Gastroesophageal sphincter (tissue), 4 donors: ENCODE results near the gene COMMD9. TPM values are rescaled to one million over a fixed set of nuclear protein-coding genes. Genes with fewer than 3 reads are reported as not detected.

ENCODE experiments used
- ATAC-seq: fragments of 150-250 bp; one replicate; pipeline ENCODE4 v1.9.1; 2016; ENCODE audit warnings: mild to moderate bottlenecking, moderate library complexity
- H3K27ac ChIP-seq, 4 donors: fragments of 200-600 bp; sonication (generic) in 3 of 4; 1 replicate in 3 of 4; 2 replicates in 1 of 4; pipeline ENCODE4 v1.5.1; 2016 to 2019
- H3K27me3 ChIP-seq: fragments of 200-600 bp; sonication (generic); one replicate; pipeline ENCODE4 v1.5.1; 2019
- H3K36me3 ChIP-seq, 2 donors: fragments of 200-600 bp; sonication (generic); one replicate each; pipeline ENCODE4 v1.5.1; 2019; ENCODE audit warnings: control low read depth in 1 of 2
- H3K4me1 ChIP-seq, 3 donors: fragments of 200-600 bp; sonication (generic); 1 replicate in 2 of 3; 2 replicates in 1 of 3; pipeline ENCODE4 v1.5.1; 2016 to 2019; ENCODE audit warnings: control low read depth in 2 of 3
- H3K4me3 ChIP-seq, 2 donors: fragments of 200-600 bp; sonication (generic); one replicate each; pipeline ENCODE4 v1.5.1; 2019; ENCODE audit warnings: mild to moderate bottlenecking in 1 of 2, moderate library complexity in 1 of 2
- H3K9me3 ChIP-seq, 3 donors: fragments of 200-600 bp; sonication (generic); one replicate each; pipeline ENCODE4 v1.5.1; 2017 to 2019; ENCODE audit warnings: control low read depth in 2 of 3
- EP300 ChIP-seq: sonication (generic); formaldehyde crosslinking; IDR thresholded peaks from one replicate; pipeline ENCODE4 v1.6.1; 2017; ENCODE audit warnings: antibody characterized with exemption, mild to moderate bottlenecking
- POLR2A ChIP-seq, 2 donors: fragments of 450-650 bp; IDR thresholded peaks; one replicate each; pipeline ENCODE4 v1.6.1; 2017; ENCODE audit warnings: antibody characterized with exemption in 2 of 2, mild to moderate bottlenecking in 2 of 2, moderate library complexity in 1 of 2
- POLR2AphosphoS5 ChIP-seq: sonication (generic); formaldehyde crosslinking; IDR thresholded peaks from one replicate; pipeline ENCODE4 v1.6.1; 2017; ENCODE audit warnings: antibody characterized with exemption
- WGBS, 2 donors: methylation state at CpG; one replicate each; pipeline ENCODE4 v1.1.5; 2018; ENCODE audit warnings: low coverage in 1 of 2; 5-methylcytosine and 5-hydroxymethylcytosine counted together
- total RNA-seq, 4 donors: library from RNA; depleted of rRNA; stranded (reverse); fragments of >200 nt; gene quantifications; one replicate each; pipeline ENCODE4 v1.1.0, GENCODE V29; 2016
- TF ChIP-seq, protein P1 (sequence below), 4 experiments: fragments of 200-600 bp in 2 of 4; fragments of 450-650 bp in 2 of 4; sonication (generic) in 1 of 4; IDR thresholded peaks; one replicate each; pipeline ENCODE4 v1.5.1; 2017 to 2019; ENCODE audit warnings: antibody characterized with exemption in 4 of 4, mild to moderate bottlenecking in 2 of 4, moderate library complexity in 2 of 4

COMMD9 gene
- total RNA-seq, 4 donors from 2014 or later, result 19.7 to 26.5 (median 25.5) TPM

DNA sequence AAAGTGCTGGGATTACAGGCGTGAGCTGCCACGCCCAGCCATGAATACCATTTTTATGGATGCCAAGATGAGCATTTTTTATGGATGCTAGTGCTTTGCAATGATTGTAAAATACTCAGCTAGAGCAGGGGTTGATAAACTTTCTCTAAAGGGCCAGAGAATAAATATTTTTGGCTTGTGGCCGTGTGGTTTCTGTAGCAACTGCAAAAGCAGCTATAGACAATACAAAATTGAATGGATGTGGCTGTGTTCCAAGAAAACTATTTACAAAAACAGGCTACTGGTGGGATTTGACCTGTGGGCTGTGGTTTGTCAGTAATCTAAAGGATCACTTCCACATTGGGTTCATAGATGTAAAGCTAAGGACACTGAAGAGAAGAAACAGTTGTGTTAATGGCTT lies 56.0 kb downstream of the COMMD9 start:
- Histone ChIP-seq H3K9me3 (no peaks in the 10 kb centered on the region), H3K4me3 (no peak overlapping the region), H3K4me1 (peaks cover 0 to 21% (median 0%) of the 10 kb centered on the region in 3 donors), H3K27ac (no peak overlapping the region), H3K36me3 (no peaks in the 10 kb centered on the region), H3K27me3 (no peaks in the 10 kb centered on the region)
- no peak for ATAC-seq
- WGBS, 2 donors, result 0 to 80% methylated on average over 1 of the region's 3 CpGs
- TF ChIP-seq EP300 (no peak), POLR2AphosphoS5 (no peak), POLR2A (IDR thresholded peaks at IDR 0.05) (no peak)
- TF ChIP-seq, protein P1, sequence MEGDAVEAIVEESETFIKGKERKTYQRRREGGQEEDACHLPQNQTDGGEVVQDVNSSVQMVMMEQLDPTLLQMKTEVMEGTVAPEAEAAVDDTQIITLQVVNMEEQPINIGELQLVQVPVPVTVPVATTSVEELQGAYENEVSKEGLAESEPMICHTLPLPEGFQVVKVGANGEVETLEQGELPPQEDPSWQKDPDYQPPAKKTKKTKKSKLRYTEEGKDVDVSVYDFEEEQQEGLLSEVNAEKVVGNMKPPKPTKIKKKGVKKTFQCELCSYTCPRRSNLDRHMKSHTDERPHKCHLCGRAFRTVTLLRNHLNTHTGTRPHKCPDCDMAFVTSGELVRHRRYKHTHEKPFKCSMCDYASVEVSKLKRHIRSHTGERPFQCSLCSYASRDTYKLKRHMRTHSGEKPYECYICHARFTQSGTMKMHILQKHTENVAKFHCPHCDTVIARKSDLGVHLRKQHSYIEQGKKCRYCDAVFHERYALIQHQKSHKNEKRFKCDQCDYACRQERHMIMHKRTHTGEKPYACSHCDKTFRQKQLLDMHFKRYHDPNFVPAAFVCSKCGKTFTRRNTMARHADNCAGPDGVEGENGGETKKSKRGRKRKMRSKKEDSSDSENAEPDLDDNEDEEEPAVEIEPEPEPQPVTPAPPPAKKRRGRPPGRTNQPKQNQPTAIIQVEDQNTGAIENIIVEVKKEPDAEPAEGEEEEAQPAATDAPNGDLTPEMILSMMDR (IDR thresholded peaks at IDR 0.05), result no peak

DNA sequence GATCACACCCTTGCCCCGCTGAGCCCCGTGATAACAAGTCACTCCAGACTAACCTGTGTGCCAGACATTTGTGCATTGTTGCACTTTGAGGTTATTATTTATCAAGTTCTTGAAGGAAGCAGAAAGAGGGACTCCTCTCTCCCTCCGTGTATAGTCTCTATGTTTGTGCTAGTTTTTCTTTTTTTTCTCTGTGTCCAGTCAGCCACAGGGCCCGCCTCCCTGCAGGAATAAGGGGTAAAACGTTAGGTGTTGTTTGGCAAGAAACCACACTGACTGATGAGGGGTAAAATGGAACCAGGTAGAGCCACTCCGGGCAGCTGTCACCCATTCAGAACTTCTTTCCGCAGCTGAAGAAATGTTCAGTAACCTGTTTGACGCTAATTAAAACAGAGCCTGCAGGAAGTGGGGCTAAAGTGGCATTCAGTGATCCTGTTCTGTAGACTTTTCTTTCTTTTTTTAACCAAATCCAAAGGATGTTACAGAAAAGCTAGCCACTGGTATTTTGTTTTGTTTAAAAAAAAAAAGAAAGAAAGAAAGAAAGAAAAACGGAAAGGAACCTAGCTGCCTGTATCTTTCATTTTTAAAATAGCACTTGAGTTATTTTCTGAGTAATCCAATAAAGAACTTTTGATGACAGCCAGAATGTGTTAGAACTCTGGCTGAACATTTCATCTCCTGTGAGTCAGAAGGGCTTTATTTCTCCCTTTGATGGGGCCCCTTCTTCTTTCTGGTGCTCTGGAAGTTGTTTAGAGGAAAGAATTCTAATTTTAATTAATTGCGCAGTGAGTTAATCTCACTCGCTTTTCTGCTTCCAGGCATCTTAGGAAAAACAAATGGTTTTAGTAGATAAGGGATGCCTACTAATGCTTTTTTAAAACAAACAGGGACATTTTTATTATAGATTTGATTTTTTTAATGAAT lies 58.2 kb downstream of the COMMD9 start:
- H3K27me3 ChIP-seq, result no peaks in the 10 kb centered on the region
- no peak for TF ChIP-seq EP300
- TF ChIP-seq, protein P1 (IDR thresholded peaks at IDR 0.05), result no peak
- no peak for TF ChIP-seq POLR2A (IDR thresholded peaks at IDR 0.05)
- peak; percentile 46 for TF ChIP-seq POLR2AphosphoS5
- no peak for ATAC-seq
- H3K27ac ChIP-seq, result peak overlapping the region in 1 of 4 donors; percentile 29
- H3K9me3 ChIP-seq, result no peaks in the 10 kb centered on the region
- no peak overlapping the region for H3K4me3 ChIP-seq
- 31 to 35% methylated on average over 9 to 10 of the region's 11 CpGs for WGBS, 2 donors
- no peaks in the 10 kb centered on the region for H3K36me3 ChIP-seq
- H3K4me1 ChIP-seq, result peaks cover 0 to 21% (median 0%) of the 10 kb centered on the region in 3 donors

DNA sequence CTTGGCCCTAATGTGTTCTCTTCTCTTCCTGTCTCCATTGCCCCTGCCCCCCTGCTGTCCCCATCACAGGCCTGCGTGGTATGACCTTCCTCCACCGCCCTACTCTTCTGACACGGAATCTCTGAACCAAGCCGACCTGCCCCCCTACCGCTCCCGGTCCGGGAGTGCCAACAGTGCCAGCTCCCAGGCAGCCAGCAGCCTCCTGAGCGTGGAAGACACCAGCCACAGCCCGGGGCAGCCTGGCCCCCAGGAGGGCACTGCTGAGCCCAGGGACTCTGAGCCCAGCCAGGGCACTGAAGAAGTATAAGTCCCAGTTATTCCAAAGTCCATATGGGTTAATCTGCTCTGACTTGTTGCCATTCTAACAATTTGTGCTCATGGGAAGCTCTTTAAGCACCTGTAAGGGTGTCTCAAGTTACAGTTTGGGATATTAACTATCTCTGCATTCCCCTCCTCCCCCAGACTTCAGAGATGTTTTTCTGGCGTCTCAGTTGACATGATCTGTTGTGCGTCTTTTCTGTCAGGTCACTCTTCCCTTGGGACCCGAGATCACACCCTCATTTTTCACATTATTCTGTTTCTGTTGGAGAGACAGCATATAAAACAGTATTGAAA lies 60.0 kb downstream of the COMMD9 start:
- H3K36me3 ChIP-seq, result no peaks in the 10 kb centered on the region
- H3K4me3 ChIP-seq, result no peak overlapping the region
- no peaks in the 10 kb centered on the region for H3K27me3 ChIP-seq
- H3K4me1 ChIP-seq, result peaks cover 0 to 21% (median 0%) of the 10 kb centered on the region in 3 donors
- WGBS, 2 donors, result 88 to 100% methylated on average over 3 to 4 of the region's 12 CpGs
- TF ChIP-seq, protein P1 (IDR thresholded peaks at IDR 0.05), result no peak
- TF ChIP-seq POLR2AphosphoS5 (no peak), EP300 (no peak), POLR2A (IDR thresholded peaks at IDR 0.05) (no peak)
- H3K9me3 ChIP-seq, result no peaks in the 10 kb centered on the region
- H3K27ac ChIP-seq, result no peak overlapping the region
- no peak for ATAC-seq

DNA sequence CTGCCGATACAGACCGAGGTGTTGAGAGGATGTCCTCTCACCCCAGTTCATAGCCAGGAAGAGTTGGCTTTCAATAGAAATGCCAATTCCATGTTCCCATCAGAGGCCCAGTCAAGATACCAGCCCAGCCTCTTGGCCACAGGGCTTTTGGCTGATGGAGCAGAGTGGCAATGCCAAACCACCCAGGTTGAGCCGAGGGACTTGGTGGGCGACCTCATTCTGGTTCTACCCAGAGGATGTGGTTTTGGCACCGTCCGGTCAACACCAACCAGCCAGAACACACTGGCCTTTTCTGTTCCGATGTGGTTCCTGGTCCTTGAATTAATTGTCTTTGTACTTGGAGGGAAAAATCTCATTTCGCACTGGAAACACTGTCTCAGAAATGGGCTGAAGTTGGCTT lies 60.5 kb downstream of the COMMD9 start:
- H3K27me3 ChIP-seq, result no peaks in the 10 kb centered on the region
- no peak overlapping the region for H3K27ac ChIP-seq
- no peaks in the 10 kb centered on the region for H3K9me3 ChIP-seq
- ATAC-seq, result no peak
- peaks cover 0 to 22% (median 0%) of the 10 kb centered on the region in 3 donors for H3K4me1 ChIP-seq
- TF ChIP-seq EP300 (no peak), POLR2A (IDR thresholded peaks at IDR 0.05) (no peak), POLR2AphosphoS5 (no peak)
- TF ChIP-seq, protein P1 (IDR thresholded peaks at IDR 0.05), result no peak
- H3K36me3 ChIP-seq, result no peaks in the 10 kb centered on the region
- no peak overlapping the region for H3K4me3 ChIP-seq
- 86 to 100% methylated on average over 4 of the region's 8 CpGs for WGBS, 2 donors
